Renal pelvis (tissue), 4 donors: ENCODE measurements around the gene ZMYND11. TPM values are rescaled to one million over a fixed set of nuclear protein-coding genes. Genes with fewer than 3 reads are reported as not detected.
"Not testable (repeated sequence)": the region's sequence is repeated elsewhere in the genome, so short reads cannot be mapped to it uniquely, and the experiment has no call there.

ENCODE experiments used
- DNase-seq: peaks from one replicate; pipeline ENCODE4 v3.0.0-alpha.2; 2013
- polyA plus RNA-seq, 3 donors: library from polyadenylated mRNA; unstranded; fragments of 120-200 nt; gene quantifications; one replicate each; pipeline ENCODE4 v1.2.1, GENCODE V29; 2013; ENCODE audit not compliant: insufficient read length in 3 of 3

The ZMYND11 gene
- polyA plus RNA-seq, 3 donors = 91.4 to 111 (median 95.3) TPM

- DNase-seq = no peak
These were observed 7.4 kb upstream of the ZMYND11 start for GRCh38 chr10:127612-128432.

- DNase-seq = no peak
These were observed 5.4 kb upstream of the ZMYND11 start for GRCh38 chr10:129810-130209.

GRCh38 chr10:132946-133898 is 2.0 kb upstream of the ZMYND11 start:
- no peak for DNase-seq

- peak; percentile 68 for DNase-seq
These were observed 766 bp upstream of the ZMYND11 start for GRCh38 chr10:134247-135131.

- peak; percentile 76 for DNase-seq
These were observed 578 bp downstream of the ZMYND11 start for GRCh38 chr10:135601-136464.

- DNase-seq = no peak
These were observed 1.2 kb downstream of the ZMYND11 start for GRCh38 chr10:136465-136762.

- no peak for DNase-seq
These were observed 1.8 kb downstream of the ZMYND11 start for GRCh38 chr10:137031-137430.

GRCh38 chr10:137606-138005 is 2.4 kb downstream of the ZMYND11 start:
- no peak for DNase-seq

- DNase-seq = no peak
These were observed 7.1 kb downstream of the ZMYND11 start for GRCh38 chr10:142371-142770.

- no peak for DNase-seq
These were observed 17.7 kb downstream of the ZMYND11 start for GRCh38 chr10:152915-153314.

- DNase-seq = no peak
These were observed 19.1 kb downstream of the ZMYND11 start for GRCh38 chr10:154348-154747.

GRCh38 chr10:167383-167782 is 32.1 kb downstream of the ZMYND11 start:
- no peak for DNase-seq

- no peak for DNase-seq
These were observed 38.5 kb downstream of the ZMYND11 start for GRCh38 chr10:173741-174140.

GRCh38 chr10:176677-177076 is 41.4 kb downstream of the ZMYND11 start:
- DNase-seq = no peak

- peak; percentile 19 for DNase-seq
These were observed 43.0 kb downstream of the ZMYND11 start for GRCh38 chr10:178208-178607.

- no peak for DNase-seq
These were observed 43.5 kb downstream of the ZMYND11 start for GRCh38 chr10:178723-179122.

GRCh38 chr10:182441-183201 is 47.4 kb downstream of the ZMYND11 start:
- DNase-seq = no peak

GRCh38 chr10:184174-184573 is 48.9 kb downstream of the ZMYND11 start:
- no peak for DNase-seq

- DNase-seq = no peak
These were observed 49.7 kb downstream of the ZMYND11 start for GRCh38 chr10:184911-185310.

GRCh38 chr10:185571-185970 is 50.3 kb downstream of the ZMYND11 start:
- DNase-seq = not testable (repeated sequence)
